Common myeloid progenitor, CD34-positive (primary cell): ENCODE measurements around the gene AGFG2. TPM values are rescaled to one million over a fixed set of nuclear protein-coding genes. Genes with fewer than 3 reads are reported as not detected.

ENCODE experiments used
- CTCF ChIA-PET: fragments of 350-600 bp; sonication (Branson Sonifier 250); formaldehyde crosslinking; loops from one replicate; lab custom pipeline; 2021; ENCODE audit warnings: antibody characterized with exemption; lab: Charles Lee
- POLR2A ChIA-PET: fragments of 350-600 bp; sonication (Branson Sonifier 250); formaldehyde crosslinking; loops from one replicate; lab custom pipeline; 2021; ENCODE audit warnings: antibody characterized with exemption; lab: Charles Lee
- DNase-seq, 3 donors: peaks; one replicate each; pipeline versions ENCODE4 v3.0.0 to v3.0.0-alpha.2; 2013
- H3K27ac ChIP-seq, 2 experiments: 1 replicate in 1 of 2; 2 replicates in 1 of 2; pipeline ENCODE4 v1.7.0; 2013; ENCODE audit warnings: inconsistent platforms in 2 of 2, low read length in 2 of 2, mild to moderate bottlenecking in 2 of 2, low read depth in 1 of 2, moderate library complexity in 1 of 2; ENCODE audit not compliant: severe bottlenecking in 2 of 2, insufficient read depth in 1 of 2, poor library complexity in 1 of 2
- H3K27me3 ChIP-seq, 5 experiments: replicated peaks in 2 of 5; 1 replicate in 3 of 5; 2 replicates in 2 of 5; pipeline versions ENCODE4 v1.6.1 to v1.7.0; 2013; ENCODE audit warnings: low read length in 4 of 5, mild to moderate bottlenecking in 2 of 5, moderate library complexity in 2 of 5, inconsistent platforms in 1 of 5; ENCODE audit not compliant: insufficient read depth in 5 of 5, control insufficient read depth in 4 of 5
- H3K36me3 ChIP-seq, 4 experiments: 1 replicate in 2 of 4; 2 replicates in 2 of 4; pipeline versions ENCODE4 v1.6.1 to v1.7.0; 2013; ENCODE audit warnings: low read length in 3 of 4, control low read depth in 1 of 4, mild to moderate bottlenecking in 1 of 4; ENCODE audit not compliant: control insufficient read depth in 4 of 4, insufficient read depth in 4 of 4
- H3K4me1 ChIP-seq, 4 experiments: 1 replicate in 3 of 4; 2 replicates in 1 of 4; pipeline versions ENCODE4 v1.6.1 to v1.7.1; 2013; ENCODE audit warnings: low read length in 3 of 4, mild to moderate bottlenecking in 3 of 4, control low read depth in 1 of 4, inconsistent platforms in 1 of 4, moderate library complexity in 1 of 4; ENCODE audit not compliant: control insufficient read depth in 4 of 4, insufficient read depth in 4 of 4; ENCODE audit errors: control extremely low read depth in 1 of 4
- H3K4me3 ChIP-seq, 7 experiments: 1 replicate in 4 of 7; 2 replicates in 3 of 7; pipeline versions ENCODE4 v1.5.1 to v1.7.0; 2013; ENCODE audit warnings: mild to moderate bottlenecking in 7 of 7, low read length in 6 of 7, moderate library complexity in 6 of 7, inconsistent platforms in 2 of 7, low read depth in 2 of 7, control low read depth in 1 of 7; ENCODE audit not compliant: insufficient read depth in 4 of 7, control insufficient read depth in 1 of 7; ENCODE audit errors: extremely low read depth in 1 of 7
- H3K9me3 ChIP-seq, 5 experiments: 1 replicate in 4 of 5; 2 replicates in 1 of 5; pipeline versions ENCODE4 v1.6.1 to v1.7.1; 2013; ENCODE audit warnings: low read length in 4 of 5, mild to moderate bottlenecking in 2 of 5, inconsistent platforms in 1 of 5, low read depth in 1 of 5, moderate library complexity in 1 of 5; ENCODE audit not compliant: control insufficient read depth in 4 of 5, insufficient read depth in 2 of 5; ENCODE audit errors: control extremely low read depth in 1 of 5
- WGBS: methylation state at CpG from one replicate; pipeline ENCODE4 v1.1.5; 2013; ENCODE audit not compliant: insufficient coverage; 5-methylcytosine and 5-hydroxymethylcytosine counted together
- polyA plus RNA-seq: library from polyadenylated mRNA; unstranded; fragments of 120-200 nt; gene quantifications from one replicate; pipeline ENCODE4 v1.2.1, GENCODE V29; 2013

AGFG2 gene, protein sequence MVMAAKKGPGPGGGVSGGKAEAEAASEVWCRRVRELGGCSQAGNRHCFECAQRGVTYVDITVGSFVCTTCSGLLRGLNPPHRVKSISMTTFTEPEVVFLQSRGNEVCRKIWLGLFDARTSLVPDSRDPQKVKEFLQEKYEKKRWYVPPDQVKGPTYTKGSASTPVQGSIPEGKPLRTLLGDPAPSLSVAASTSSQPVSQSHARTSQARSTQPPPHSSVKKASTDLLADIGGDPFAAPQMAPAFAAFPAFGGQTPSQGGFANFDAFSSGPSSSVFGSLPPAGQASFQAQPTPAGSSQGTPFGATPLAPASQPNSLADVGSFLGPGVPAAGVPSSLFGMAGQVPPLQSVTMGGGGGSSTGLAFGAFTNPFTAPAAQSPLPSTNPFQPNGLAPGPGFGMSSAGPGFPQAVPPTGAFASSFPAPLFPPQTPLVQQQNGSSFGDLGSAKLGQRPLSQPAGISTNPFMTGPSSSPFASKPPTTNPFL
- polyA plus RNA-seq, result 6.2 TPM

GRCh38 chr7:100538654-100539435 lies at the start of gene AGFG2:
TSS of gene AGFG2 (plus strand) at chr7:100539203. CDS start at chr7:100539347, 144 bp downstream.
- Histone ChIP-seq H3K4me3 (peak within 1 kb of the TSS; percentile 37 to 84 (median 75)), H3K36me3 (no peaks in the 10 kb centered on the region), H3K4me1 (peaks cover 4 to 18% (median 14%) of the 10 kb centered on the region in 4 experiments), H3K27ac (peak within 1 kb of the TSS in 1 of 2 experiments; percentile 44), H3K27me3 (no peaks in the 10 kb centered on the region), H3K9me3 (no peaks in the 10 kb centered on the region)
- POLR2A ChIA-PET, result no interaction called here
- peak; percentile 99 to 100 (median 99) for DNase-seq
- CTCF ChIA-PET, result interaction anchor here (1.4 to 1.9 kb wide), 3 partner anchors 16 to 56 kb away, joined by 4 to 13 read pairs (median 5); no protein-coding TSS in a partner anchor
- 0% methylated on average over 46 of the region's 60 CpGs for WGBS

- no peak overlapping the region for H3K4me3 ChIP-seq
Measured at GRCh38 chr7:100489824-100490223, 49.2 kb upstream of the AGFG2 start.

DNA sequence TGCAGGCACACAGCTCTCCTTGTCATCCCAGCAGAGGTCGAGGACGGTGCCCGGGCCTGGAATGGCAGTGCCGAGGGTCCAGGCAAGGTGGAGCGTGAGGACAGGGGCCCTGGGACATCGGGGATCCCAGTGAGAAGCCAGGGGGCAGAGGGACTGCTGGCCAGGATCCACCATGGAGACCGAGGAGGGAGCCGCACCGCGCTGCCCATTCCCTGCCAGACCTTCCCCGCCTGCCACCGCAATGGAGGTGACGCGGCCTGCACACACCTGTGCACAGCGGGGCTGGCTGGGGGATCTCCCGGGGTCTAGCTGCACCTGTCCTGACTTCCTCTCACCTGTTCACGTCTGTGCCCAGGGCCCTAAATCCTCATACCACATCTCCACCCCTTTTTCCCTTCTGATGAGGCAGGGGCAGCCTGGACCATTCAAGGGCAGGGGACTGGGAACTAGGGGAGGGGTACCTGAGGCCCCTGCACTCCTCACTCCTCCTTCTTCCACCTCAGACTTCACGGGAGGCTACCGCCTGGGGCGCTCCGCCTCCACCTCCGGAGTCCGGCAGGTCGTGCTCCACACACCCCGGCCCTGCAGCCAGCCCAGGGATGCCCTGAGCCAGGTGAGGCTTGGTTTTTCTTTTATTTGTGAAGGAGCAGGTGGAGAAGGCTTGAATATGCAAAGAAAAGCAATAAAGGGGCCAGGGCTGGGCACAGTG lies 48.4 kb upstream of the AGFG2 start:
- Histone ChIP-seq H3K27me3 (peaks cover 0 to 3% (median 0%) of the 10 kb centered on the region in 5 experiments), H3K27ac (no peak overlapping the region), H3K36me3 (no peaks in the 10 kb centered on the region), H3K9me3 (no peaks in the 10 kb centered on the region), H3K4me1 (peaks cover 0 to 12% (median 7%) of the 10 kb centered on the region in 4 experiments), H3K4me3 (no peak overlapping the region)
- ChIA-PET CTCF (interaction anchor here (0.7 to 2.0 kb wide), 6 partner anchors 13 to 74 kb away, joined by 3 to 7 read pairs (median 4); no protein-coding TSS in a partner anchor), POLR2A (no interaction called here)
- 95% methylated on average over 17 of the region's 25 CpGs for WGBS
- no peak for DNase-seq

More at GRCh38 chr7:100489824-100490223, 49.2 kb upstream of the AGFG2 start:
- Histone ChIP-seq H3K27ac (no peak overlapping the region), H3K9me3 (no peaks in the 10 kb centered on the region), H3K27me3 (peaks cover 0 to 3% (median 0%) of the 10 kb centered on the region in 5 experiments), H3K36me3 (no peaks in the 10 kb centered on the region), H3K4me1 (peaks cover 0 to 12% (median 7%) of the 10 kb centered on the region in 4 experiments)
- ChIA-PET POLR2A (no interaction called here), CTCF (interaction anchor here (0.7 to 2.0 kb wide), 7 partner anchors 9 to 75 kb away, joined by 3 to 7 read pairs (median 4); no protein-coding TSS in a partner anchor)
- WGBS, result 61% methylated on average over 7 of the region's 9 CpGs
- DNase-seq, result peak; percentile 65 to 89 (median 87)

DNA sequence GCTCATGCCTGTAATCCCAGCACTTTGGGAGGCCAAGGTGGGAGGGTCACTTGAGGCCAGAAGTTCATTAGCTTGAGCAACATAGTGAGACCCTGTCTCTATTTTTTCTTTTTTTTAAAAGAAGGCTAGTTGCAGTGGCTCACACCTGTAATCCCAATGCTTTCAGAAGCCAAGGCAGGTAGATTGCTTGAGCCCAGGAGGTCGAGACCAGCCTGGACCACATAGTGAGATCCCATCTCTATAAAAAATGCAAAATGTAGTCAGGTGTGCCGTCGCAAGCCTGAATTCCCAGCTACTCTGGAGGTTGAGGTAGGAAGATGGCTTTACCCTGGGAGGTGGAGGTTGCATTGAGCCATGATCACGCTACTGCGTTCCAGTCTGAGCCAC lies 47.8 kb upstream of the AGFG2 start:
- Histone ChIP-seq H3K4me1 (peaks cover 0 to 12% (median 7%) of the 10 kb centered on the region in 4 experiments), H3K27ac (no peak overlapping the region), H3K9me3 (no peaks in the 10 kb centered on the region), H3K4me3 (no peak overlapping the region), H3K36me3 (no peaks in the 10 kb centered on the region), H3K27me3 (peaks cover 0 to 3% (median 0%) of the 10 kb centered on the region in 5 experiments)
- WGBS, result 98% methylated on average over 5 of the region's 5 CpGs
- ChIA-PET CTCF (no interaction called here), POLR2A (no interaction called here)
- DNase-seq, result no peak

DNA sequence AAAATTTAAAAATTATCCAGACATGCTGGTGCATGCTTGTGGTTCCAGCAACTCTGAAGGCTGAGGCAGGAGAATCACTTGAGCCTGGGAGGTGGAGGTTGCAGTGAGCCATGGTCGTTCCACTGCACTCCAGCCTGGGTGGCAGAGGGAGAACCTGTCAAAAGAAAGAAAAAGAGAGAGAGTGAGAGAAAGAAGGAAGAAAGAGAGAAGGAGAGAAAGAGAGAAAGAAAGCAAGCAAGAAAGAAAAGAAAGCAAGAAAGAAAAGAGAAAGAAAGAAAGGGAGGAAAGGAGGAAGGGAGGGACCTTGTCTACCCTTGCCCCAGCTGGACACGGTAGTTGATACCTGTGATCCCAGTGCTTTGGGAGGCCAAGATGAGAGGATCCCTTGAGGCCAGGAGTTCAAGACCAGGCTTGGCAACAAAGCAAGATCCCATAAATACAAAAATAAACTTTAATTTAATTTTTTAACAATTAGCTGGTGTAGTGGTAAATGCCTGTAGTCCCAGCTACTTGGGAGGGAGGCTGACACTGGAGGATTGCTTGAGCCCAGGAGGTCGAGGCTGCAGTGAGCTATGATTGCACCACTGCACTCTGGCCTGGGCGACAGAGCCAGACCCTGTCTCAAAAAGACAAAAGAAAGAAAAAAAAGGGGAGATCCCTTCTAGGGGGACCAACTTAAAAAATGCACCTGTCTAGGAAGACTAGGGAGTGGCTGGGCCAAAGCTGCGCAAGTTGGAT lies 46.1 kb upstream of the AGFG2 start:
- H3K4me3 ChIP-seq, result peak overlapping the region in 6 of 7 experiments; percentile 19 to 73 (median 49)
- H3K27me3 ChIP-seq, result peaks cover 0 to 3% (median 0%) of the 10 kb centered on the region in 5 experiments
- no peak for DNase-seq
- H3K9me3 ChIP-seq, result no peaks in the 10 kb centered on the region
- peaks cover 0 to 12% (median 7%) of the 10 kb centered on the region in 4 experiments for H3K4me1 ChIP-seq
- H3K27ac ChIP-seq, result no peak overlapping the region
- 89% methylated on average over 1 of the region's 5 CpGs for WGBS
- CTCF ChIA-PET, result interaction anchor here (1.0 to 1.5 kb wide), 5 partner anchors 10 to 72 kb away, joined by 4 to 6 read pairs (median 4); no protein-coding TSS in a partner anchor
- POLR2A ChIA-PET, result interaction anchor here (0.6 kb wide), 1 partner anchor 198 kb away, joined by 5 read pairs; no protein-coding TSS in a partner anchor
- H3K36me3 ChIP-seq, result no peaks in the 10 kb centered on the region
